GM12878 (cell line): ENCODE data around the gene OPN4. TPM values are rescaled to one million over a fixed set of nuclear protein-coding genes. Genes with fewer than 3 reads are reported as not detected.

Experiments
- BACH1 ChIP-seq: fragments of 450-650 bp; IDR thresholded peaks from 2 replicates; pipeline ENCODE4 v1.6.1; 2017; ENCODE audit warnings: mild to moderate bottlenecking, borderline replicate concordance
- BHLHE40 ChIP-seq, 2 experiments: fragments of 450-650 bp in 1 of 2; IDR thresholded peaks; 2 replicates each; pipeline ENCODE4 v1.6.1; 2011 to 2017; ENCODE audit warnings: low read depth in 2 of 2, borderline replicate concordance in 1 of 2, improper control_type of control experiment in 1 of 2, low read length in 1 of 2, mild to moderate bottlenecking in 1 of 2
- CBFB ChIP-seq: IDR thresholded peaks from 2 replicates; pipeline ENCODE4 v1.6.1; 2016; ENCODE audit warnings: antibody characterized with exemption, low read depth
- HCFC1 ChIP-seq: fragments of 150-350 bp; IDR thresholded peaks from 2 replicates; pipeline ENCODE4 v1.6.1; 2014; ENCODE audit warnings: low read length
- NBN ChIP-seq: fragments of 450-650 bp; IDR thresholded peaks from 2 replicates; pipeline ENCODE4 v1.6.1; 2016
- NKRF ChIP-seq: fragments of 450-650 bp; conservative IDR thresholded peaks from 2 replicates; pipeline ENCODE4 v1.6.1; 2017; ENCODE audit warnings: mild to moderate bottlenecking, moderate library complexity
- NR2F1 ChIP-seq: fragments of 450-650 bp; conservative IDR thresholded peaks from 2 replicates; pipeline ENCODE4 v1.6.1; 2017; ENCODE audit warnings: mild to moderate bottlenecking
- PBX3 ChIP-seq: IDR thresholded peaks from 2 replicates; pipeline ENCODE4 v1.6.1; 2011; ENCODE audit warnings: mild to moderate bottlenecking, low read depth, low read length, moderate library complexity; ENCODE audit not compliant: insufficient replicate concordance
- POLR2AphosphoS2 ChIP-seq: IDR thresholded peaks from 2 replicates; pipeline ENCODE4 v1.6.1; 2011; ENCODE audit warnings: low read depth, mild to moderate bottlenecking, low read length, improper control_type of control experiment, moderate library complexity
- RFX5 ChIP-seq: IDR thresholded peaks from 2 replicates; pipeline ENCODE4 v1.6.1; 2011; ENCODE audit warnings: low read depth, low read length, improper control_type of control experiment
- SMAD5 ChIP-seq: IDR thresholded peaks from 2 replicates; pipeline ENCODE4 v1.6.1; 2016; ENCODE audit warnings: antibody characterized with exemption, low read depth
- ZNF622 ChIP-seq: fragments of 450-650 bp; IDR thresholded peaks from 2 replicates; pipeline ENCODE4 v1.6.1; 2017; ENCODE audit warnings: mild to moderate bottlenecking, inconsistent platforms
- polyA plus RNA-seq, 11 experiments: library from polyadenylated mRNA; depleted of rRNA in 4 of 11; unstranded in 6 of 11; stranded (reverse) in 5 of 11; fragments of >200 nt; fragmentation: Nextera tagmentation in 4 of 11; fragmentation: Illumina TruSeq in 1 of 11; extraction: Ambion mirVana in 4 of 11; extraction: Trizol in 1 of 11; gene quantifications; 1 replicate in 1 of 11; 2 replicates in 10 of 11; pipeline versions ENCODE4 v1.2.1 to v1.2.3, GENCODE V29; 2011 to 2016; ENCODE audit warnings: inconsistent platforms in 2 of 11, missing spikeins in 2 of 11, low read depth in 1 of 11
- total RNA-seq, 4 experiments: library from RNA; depleted of rRNA in 3 of 4; stranded (reverse); fragments of >200 nt in 3 of 4; fragmentation: Illumina TruSeq in 1 of 4; extraction: Trizol in 1 of 4; gene quantifications; 2 replicates each; pipeline versions ENCODE4 v1.2.1 to v1.2.3, GENCODE V29; 2013 to 2021

OPN4 gene
- total and polyA plus RNA-seq, 10 of the 15 experiments (the other 5 are each of a cell fraction or from before 2014, with no cell fraction given), result not detected

GRCh38 chr10:86711513-86712316, 57.4 kb downstream of the OPN4 start (continued):
- TF ChIP-seq NKRF (peak; percentile 21; the same call in 1 of the 2 replicates), NBN (no peak), NR2F1 (peak; percentile 67; the same call in 1 of the 2 replicates), PBX3 (no peak), RFX5 (no peak), SMAD5 (no peak), HCFC1 (no peak), ZNF622 (no peak), POLR2AphosphoS2 (no peak), CBFB (no peak), BHLHE40 (IDR thresholded peaks at IDR 0.05; ENCODE audit: borderline replicate concordance in 1 of 2, low read depth in 2 of 2, low read length in 1 of 2) (peak; percentile 9 to 40; a peak in 2 of 4 replicates), BACH1 (0 out of 2 replicates have a peak, but pooled peaks have one; percentile 17)
